NB4 (cell line): Measurements from ENCODE around the gene DIAPH3.
"Not testable (repeated sequence)": the region's sequence is repeated elsewhere in the genome, so short reads cannot be mapped to it uniquely, and the experiment has no call there.

Experiments
- DNase-seq: peaks from one replicate; pipeline ENCODE4 v3.0.0; 2010; ENCODE audit warnings: low read depth
- H3K4me3 ChIP-seq: one replicate; pipeline ENCODE4 v1.5.1; 2011; ENCODE audit warnings: mild to moderate bottlenecking, low read depth, low read length, moderate library complexity
- MYC ChIP-seq: IDR thresholded peaks from 2 replicates; pipeline ENCODE4 v1.6.1; 2011; ENCODE audit warnings: low read depth, low read length
- POLR2A ChIP-seq: IDR thresholded peaks from 2 replicates; pipeline ENCODE4 v1.6.1; 2011; ENCODE audit warnings: mild to moderate bottlenecking; ENCODE audit not compliant: insufficient read length; ENCODE audit errors: extremely low read depth
- TF ChIP-seq, protein P1 (sequence below): IDR thresholded peaks from one replicate; pipeline ENCODE4 v1.5.1; 2012; ENCODE audit warnings: low read depth, low read length
- TF ChIP-seq, protein P2 (sequence below): IDR thresholded peaks from 2 replicates; pipeline ENCODE4 v1.6.1; 2011; ENCODE audit warnings: low read depth, low read length

Gene DIAPH3

DNA sequence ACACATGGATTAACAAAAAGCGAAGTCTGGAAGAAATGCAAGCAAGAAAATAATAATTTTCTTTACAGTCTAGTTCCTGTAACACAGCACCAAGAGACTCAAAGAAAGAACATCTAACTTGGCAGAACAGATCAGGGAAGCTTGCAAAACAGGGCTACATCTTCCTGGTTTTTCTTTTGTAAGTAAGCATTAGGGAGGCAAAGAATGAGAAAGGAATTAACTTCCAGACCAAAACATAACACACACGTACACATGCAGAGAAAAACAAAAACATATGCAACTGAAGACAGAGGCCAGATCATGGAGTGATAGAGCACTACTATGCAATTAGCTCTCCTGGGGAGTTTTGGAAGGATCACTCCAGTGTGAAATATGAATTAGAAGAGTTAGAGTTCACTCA is 120.5 kb downstream of the DIAPH3 start:
- DNase-seq = no peak
- no peak overlapping the region for H3K4me3 ChIP-seq
- TF ChIP-seq POLR2A (no peak), MYC (no peak)
- TF ChIP-seq, protein P1, sequence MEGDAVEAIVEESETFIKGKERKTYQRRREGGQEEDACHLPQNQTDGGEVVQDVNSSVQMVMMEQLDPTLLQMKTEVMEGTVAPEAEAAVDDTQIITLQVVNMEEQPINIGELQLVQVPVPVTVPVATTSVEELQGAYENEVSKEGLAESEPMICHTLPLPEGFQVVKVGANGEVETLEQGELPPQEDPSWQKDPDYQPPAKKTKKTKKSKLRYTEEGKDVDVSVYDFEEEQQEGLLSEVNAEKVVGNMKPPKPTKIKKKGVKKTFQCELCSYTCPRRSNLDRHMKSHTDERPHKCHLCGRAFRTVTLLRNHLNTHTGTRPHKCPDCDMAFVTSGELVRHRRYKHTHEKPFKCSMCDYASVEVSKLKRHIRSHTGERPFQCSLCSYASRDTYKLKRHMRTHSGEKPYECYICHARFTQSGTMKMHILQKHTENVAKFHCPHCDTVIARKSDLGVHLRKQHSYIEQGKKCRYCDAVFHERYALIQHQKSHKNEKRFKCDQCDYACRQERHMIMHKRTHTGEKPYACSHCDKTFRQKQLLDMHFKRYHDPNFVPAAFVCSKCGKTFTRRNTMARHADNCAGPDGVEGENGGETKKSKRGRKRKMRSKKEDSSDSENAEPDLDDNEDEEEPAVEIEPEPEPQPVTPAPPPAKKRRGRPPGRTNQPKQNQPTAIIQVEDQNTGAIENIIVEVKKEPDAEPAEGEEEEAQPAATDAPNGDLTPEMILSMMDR = no peak
- TF ChIP-seq, protein P2, sequence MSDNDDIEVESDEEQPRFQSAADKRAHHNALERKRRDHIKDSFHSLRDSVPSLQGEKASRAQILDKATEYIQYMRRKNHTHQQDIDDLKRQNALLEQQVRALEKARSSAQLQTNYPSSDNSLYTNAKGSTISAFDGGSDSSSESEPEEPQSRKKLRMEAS = no peak

DNA sequence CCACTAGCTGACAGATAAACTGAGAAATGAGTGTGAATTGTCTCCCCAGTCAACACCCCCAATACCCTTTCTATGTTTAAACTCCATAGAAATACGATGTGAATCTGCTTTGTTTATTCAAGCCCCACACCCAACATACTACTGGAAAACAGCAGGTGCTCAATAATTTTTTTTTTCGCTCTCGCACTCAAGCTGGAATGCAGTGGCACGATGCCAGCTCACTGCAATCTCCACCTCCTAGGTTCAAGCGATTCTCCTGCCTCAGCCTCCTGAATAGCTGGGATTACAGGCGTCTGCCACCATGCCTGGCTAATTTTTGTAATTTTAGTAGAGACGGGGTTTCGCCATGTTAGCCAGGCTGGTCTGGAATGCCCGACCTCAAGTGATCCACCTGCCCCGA is 123.1 kb downstream of the DIAPH3 start:
- H3K4me3 ChIP-seq, DNase-seq: not testable (repeated sequence)

DNA sequence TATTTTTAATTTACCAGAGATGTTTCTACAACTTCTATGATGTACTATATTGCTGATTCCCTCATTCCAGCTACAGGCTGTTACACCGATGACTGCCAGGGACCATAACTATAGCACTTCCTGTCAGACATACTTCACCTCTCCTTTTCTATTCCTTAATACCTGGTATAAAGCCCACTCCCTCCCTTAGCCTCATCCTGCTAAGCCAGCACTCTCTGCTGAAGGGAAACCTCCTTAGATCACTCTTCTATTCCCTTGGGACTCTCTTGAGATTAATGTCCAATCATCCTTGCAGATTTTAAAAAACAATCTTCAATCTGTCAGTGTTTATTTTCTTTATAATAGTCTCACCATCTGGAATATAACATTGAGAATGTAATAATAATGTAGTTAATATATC is 127.9 kb downstream of the DIAPH3 start:
- no peak for DNase-seq
- TF ChIP-seq POLR2A = no peak
- TF ChIP-seq, protein P1 = no peak
- no peak for TF ChIP-seq MYC
- TF ChIP-seq, protein P2 = no peak
- H3K4me3 ChIP-seq = no peak overlapping the region

DNA sequence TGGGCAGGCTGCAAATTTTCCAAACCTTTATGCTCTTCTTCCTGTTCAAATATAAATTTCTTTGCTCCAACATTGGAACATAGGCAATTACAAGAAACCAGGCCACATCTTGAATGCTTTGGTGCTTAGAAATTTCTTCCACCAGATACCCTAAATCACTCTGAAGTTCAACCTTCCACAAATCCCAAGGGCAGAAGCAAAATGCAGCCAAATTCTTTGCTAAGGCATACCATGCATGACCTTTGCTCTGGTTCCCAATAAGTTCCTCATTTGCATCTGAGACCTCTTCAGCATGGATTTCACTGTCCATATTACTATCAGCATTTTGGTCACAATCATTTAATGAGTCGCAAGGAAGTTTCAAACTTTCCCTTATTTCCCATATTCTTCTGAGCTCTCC is 130.9 kb downstream of the DIAPH3 start:
- TF ChIP-seq, protein P2 = no peak
- no peak for TF ChIP-seq POLR2A
- TF ChIP-seq MYC = no peak
- TF ChIP-seq, protein P1 = no peak
- H3K4me3 ChIP-seq = no peak overlapping the region
- DNase-seq = no peak

DNA sequence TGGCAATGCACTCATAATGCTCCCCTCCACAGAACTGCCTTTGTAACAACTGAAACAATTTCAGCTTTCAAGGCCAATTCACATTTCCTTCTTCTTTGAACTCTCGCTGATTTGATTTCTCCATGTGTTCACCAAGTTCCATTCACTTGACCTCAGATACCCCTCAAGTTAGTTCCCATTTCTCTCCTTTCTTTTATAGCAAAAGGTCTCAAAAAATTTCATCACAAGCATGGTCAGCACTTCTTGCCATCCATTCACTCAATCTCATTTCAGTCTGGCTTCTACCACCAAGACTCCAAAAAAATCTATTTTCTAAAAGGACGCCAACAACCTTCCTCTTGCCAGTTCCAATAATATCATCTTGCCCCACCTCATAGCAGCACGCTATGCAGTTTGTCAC is 135.7 kb downstream of the DIAPH3 start:
- TF ChIP-seq, protein P1 = no peak
- TF ChIP-seq, protein P2 = 0 out of 2 replicates have a peak, but pooled peaks have one; percentile 19
- TF ChIP-seq MYC (no peak), POLR2A (no peak)
- H3K4me3 ChIP-seq = no peak overlapping the region
- peak; percentile 12 for DNase-seq

DNA sequence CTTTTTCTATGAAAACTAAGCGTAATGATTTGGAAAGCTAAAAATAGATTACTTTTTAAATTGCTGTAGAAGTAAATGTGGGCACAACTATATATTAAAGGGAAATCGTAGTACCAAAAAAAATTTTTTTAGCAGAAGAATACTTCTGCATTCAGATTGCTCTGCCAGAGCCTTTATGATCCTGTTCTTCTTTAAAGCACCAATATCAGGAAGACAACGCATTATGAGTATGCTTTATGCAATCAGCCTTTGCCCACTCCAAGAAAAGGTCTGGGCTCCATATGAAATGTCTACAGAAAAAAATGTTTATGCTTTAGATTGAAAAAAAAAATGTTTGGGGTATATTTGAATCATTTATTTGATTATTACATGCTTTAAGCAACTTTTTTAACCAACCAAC is 137.4 kb downstream of the DIAPH3 start:
- no peak for TF ChIP-seq POLR2A
- TF ChIP-seq, protein P1 = no peak
- TF ChIP-seq MYC = no peak
- H3K4me3 ChIP-seq = no peak overlapping the region
- no peak for DNase-seq

DNA sequence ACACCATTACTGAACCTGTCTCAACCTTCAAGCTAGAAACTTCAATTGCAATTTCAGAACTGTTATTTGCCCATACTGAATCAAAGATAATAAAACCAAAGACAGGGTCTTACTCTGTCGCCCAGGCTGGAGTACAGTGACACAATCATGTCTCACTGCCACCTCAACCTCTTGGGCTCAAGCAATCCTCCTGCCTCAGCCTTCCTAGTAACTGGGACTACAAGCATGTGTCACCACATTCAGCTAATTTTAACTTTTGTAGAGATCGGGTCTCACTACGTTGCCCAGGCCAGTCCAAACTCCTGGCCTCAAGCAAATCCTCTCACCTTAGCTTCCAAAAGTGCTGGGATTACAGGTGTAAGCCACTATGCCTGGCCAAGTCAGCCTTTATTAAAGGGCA is 143.4 kb downstream of the DIAPH3 start:
- no peak overlapping the region for H3K4me3 ChIP-seq
- no peak for DNase-seq
- TF ChIP-seq POLR2A = no peak
